H9 (cell line): ENCODE data around the gene DNMBP. TPM values are rescaled to one million over a fixed set of nuclear protein-coding genes. Genes with fewer than 3 reads are reported as not detected.
"Not testable (repeated sequence)": the region's sequence is repeated elsewhere in the genome, so short reads cannot be mapped to it uniquely, and the experiment has no call there.

Experiments
- DNase-seq: peaks from one replicate; pipeline ENCODE4 v3.0.0-alpha.2; 2017
- H2AFZ ChIP-seq: one replicate; pipeline ENCODE4 v1.6.1; 2013; ENCODE audit warnings: mild to moderate bottlenecking, low read length, control low read depth, moderate library complexity
- H2AK5ac ChIP-seq: 2 replicates; pipeline ENCODE4 v1.6.1; 2013; ENCODE audit warnings: low read length, control low read depth, mixed read lengths; ENCODE audit not compliant: insufficient read length
- H2BK120ac ChIP-seq: one replicate; pipeline ENCODE4 v1.6.1; 2013; ENCODE audit warnings: low read depth, mild to moderate bottlenecking, low read length, control low read depth, inconsistent platforms; ENCODE audit not compliant: poor library complexity, severe bottlenecking
- H2BK12ac ChIP-seq: 2 replicates; pipeline ENCODE4 v1.6.1; 2013; ENCODE audit warnings: low read length, control low read depth, mixed read lengths, low read depth; ENCODE audit not compliant: insufficient read length
- H2BK15ac ChIP-seq: 2 replicates; pipeline ENCODE4 v1.6.1; 2013; ENCODE audit warnings: low read depth, low read length, control low read depth
- H2BK20ac ChIP-seq: one replicate; pipeline ENCODE4 v1.6.1; 2013; ENCODE audit warnings: low read depth, mild to moderate bottlenecking, low read length, control low read depth, inconsistent platforms; ENCODE audit not compliant: poor library complexity, severe bottlenecking
- H2BK5ac ChIP-seq: 2 replicates; pipeline ENCODE4 v1.6.1; 2013; ENCODE audit warnings: low read length, control low read depth, mixed read lengths; ENCODE audit not compliant: insufficient read length
- H3K14ac ChIP-seq: 2 replicates; pipeline ENCODE4 v1.6.1; 2013; ENCODE audit warnings: low read length, control low read depth; ENCODE audit not compliant: insufficient read depth
- H3K18ac ChIP-seq: 2 replicates; pipeline ENCODE4 v1.6.1; 2013; ENCODE audit warnings: low read depth, mild to moderate bottlenecking, mixed read lengths, low read length, control low read depth; ENCODE audit not compliant: insufficient read length
- H3K23ac ChIP-seq: 2 replicates; pipeline ENCODE4 v1.6.1; 2013; ENCODE audit warnings: low read length, control low read depth, mixed read lengths, low read depth; ENCODE audit not compliant: insufficient read length
- H3K23me2 ChIP-seq: 2 replicates; pipeline ENCODE4 v1.6.1; 2013; ENCODE audit warnings: low read depth, mild to moderate bottlenecking, mixed read lengths, low read length, control low read depth; ENCODE audit not compliant: insufficient read length, poor library complexity, severe bottlenecking
- H3K27ac ChIP-seq: 2 replicates; pipeline ENCODE4 v1.5.1; 2013; ENCODE audit warnings: low read length, control low read depth, mixed read lengths, low read depth; ENCODE audit not compliant: insufficient read length
- H3K27me3 ChIP-seq: 2 replicates; pipeline ENCODE4 v1.6.1; 2013; ENCODE audit warnings: low read length, control low read depth, inconsistent platforms; ENCODE audit not compliant: insufficient read depth
- H3K4ac ChIP-seq: 2 replicates; pipeline ENCODE4 v1.6.1; 2013; ENCODE audit warnings: low read depth, mild to moderate bottlenecking, control low read depth, inconsistent platforms, low read length, moderate library complexity
- H3K4me1 ChIP-seq: 2 replicates; pipeline ENCODE4 v1.6.1; 2013; ENCODE audit warnings: low read length, control low read depth, inconsistent platforms; ENCODE audit not compliant: insufficient read depth
- H3K4me2 ChIP-seq: 2 replicates; pipeline ENCODE4 v1.6.1; 2013; ENCODE audit warnings: low read length, control low read depth, mixed read lengths; ENCODE audit not compliant: insufficient read length, insufficient read depth
- H3K56ac ChIP-seq: 2 replicates; pipeline ENCODE4 v1.6.1; 2013; ENCODE audit warnings: low read depth, mild to moderate bottlenecking, mixed read lengths, low read length, control low read depth; ENCODE audit not compliant: insufficient read length
- H3K79me1 ChIP-seq: 2 replicates; pipeline ENCODE4 v1.6.1; 2013; ENCODE audit warnings: low read depth, mild to moderate bottlenecking, moderate library complexity, low read length, control low read depth, inconsistent platforms; ENCODE audit not compliant: insufficient read depth, poor library complexity, severe bottlenecking
- H3K79me2 ChIP-seq: 2 replicates; pipeline ENCODE4 v1.6.1; 2013; ENCODE audit warnings: low read length, control low read depth, inconsistent platforms; ENCODE audit not compliant: insufficient read depth
- H3K9ac ChIP-seq: 2 replicates; pipeline ENCODE4 v1.6.1; 2013; ENCODE audit warnings: low read length, control low read depth, mixed read lengths; ENCODE audit not compliant: insufficient read length; ENCODE audit errors: extremely low read depth
- H3K9me3 ChIP-seq: one replicate; pipeline ENCODE4 v1.6.1; 2013; ENCODE audit warnings: low read depth, low read length, inconsistent platforms; ENCODE audit not compliant: control insufficient read depth
- H3T11ph ChIP-seq: one replicate; pipeline ENCODE4 v1.6.1; 2013; ENCODE audit warnings: mild to moderate bottlenecking, low read length, control low read depth, inconsistent platforms
- H4K20me1 ChIP-seq: one replicate; pipeline ENCODE4 v1.6.1; 2013; ENCODE audit not compliant: control insufficient read depth, insufficient read length, insufficient read depth
- H4K5ac ChIP-seq: 2 replicates; pipeline ENCODE4 v1.6.1; 2013; ENCODE audit warnings: low read depth, mild to moderate bottlenecking, mixed read lengths, low read length, control low read depth; ENCODE audit not compliant: insufficient read length
- H4K8ac ChIP-seq: replicated peaks from 2 replicates; pipeline ENCODE4 v1.6.1; 2013; ENCODE audit warnings: low read length, control low read depth, mixed read lengths, low read depth; ENCODE audit not compliant: insufficient read length
- H4K91ac ChIP-seq: 2 replicates; pipeline ENCODE4 v1.6.1; 2013; ENCODE audit warnings: low read depth, mild to moderate bottlenecking, moderate library complexity, mixed read lengths, low read length, control low read depth; ENCODE audit not compliant: insufficient read length
- H3K27ac Mint-ChIP-seq, 3 experiments: 2 replicates in 2 of 3; 3 replicates in 1 of 3; pipeline ENCODE4 v1.8.0; 2020 to 2021; ENCODE audit warnings: mixed read lengths in 3 of 3, mild to moderate bottlenecking in 1 of 3, moderate library complexity in 1 of 3
- H3K27me3 Mint-ChIP-seq: 2 replicates; pipeline ENCODE4 v1.8.0; 2021; ENCODE audit warnings: low read depth, mild to moderate bottlenecking, moderate library complexity, mixed read lengths
- H3K36me3 Mint-ChIP-seq, 3 experiments: 2 replicates in 2 of 3; 3 replicates in 1 of 3; pipeline ENCODE4 v1.8.0; 2020 to 2021; ENCODE audit warnings: low read depth in 3 of 3, mixed read lengths in 3 of 3; ENCODE audit not compliant: insufficient read depth in 1 of 3
- H3K4me1 Mint-ChIP-seq, 2 experiments: 2 replicates each; pipeline ENCODE4 v1.8.0; 2020; ENCODE audit warnings: mixed read lengths in 2 of 2
- H3K4me3 Mint-ChIP-seq, 2 experiments: 2 replicates in 1 of 2; 3 replicates in 1 of 2; pipeline ENCODE4 v1.8.0; 2020 to 2021; ENCODE audit warnings: mild to moderate bottlenecking in 2 of 2, mixed read lengths in 2 of 2, moderate library complexity in 1 of 2
- H3K9me3 Mint-ChIP-seq, 2 experiments: 2 replicates in 1 of 2; 3 replicates in 1 of 2; pipeline ENCODE4 v1.8.0; 2020; ENCODE audit warnings: mild to moderate bottlenecking in 2 of 2, mixed read lengths in 2 of 2, moderate library complexity in 1 of 2
- CTCF ChIP-seq: fragments of 200-600 bp; sonication (generic); conservative IDR thresholded peaks from 3 replicates; pipeline ENCODE4 v1.8.0; 2021; ENCODE audit warnings: antibody characterized with exemption, mild to moderate bottlenecking
- WGBS: extraction: QIAGEN DNeasy Blood & Tissue Kit; methylation state at CpG from one replicate; pipeline ENCODE4 v1.1.7; 2013; ENCODE audit warnings: missing lambda C conversion rate, low lambda C conversion rate, mixed read lengths; ENCODE audit not compliant: insufficient read length; ENCODE audit errors: extremely low coverage; 5-methylcytosine and 5-hydroxymethylcytosine counted together
- total RNA-seq: library from RNA; stranded (reverse); gene quantifications from 2 replicates; pipeline ENCODE4 v1.2.1, GENCODE V29; 2021

The DNMBP gene
- total RNA-seq, 1 experiment from 2014 or later: 25.6 TPM

GRCh38 chr10:100013621-100014020 is 3.9 kb upstream of the DNMBP start:
- H2BK12ac ChIP-seq: no peak overlapping the region

GRCh38 chr10:100011906-100012305 is 2.2 kb upstream of the DNMBP start:
- not testable (repeated sequence) for H3K23me2 ChIP-seq, H4K91ac ChIP-seq, H3K27ac ChIP-seq, H4K5ac ChIP-seq, H3K4ac ChIP-seq, H3K79me1 ChIP-seq, H4K8ac ChIP-seq, H2BK120ac ChIP-seq, H2BK12ac ChIP-seq, H3K9me3 ChIP-seq, H3K27ac Mint-ChIP-seq, H4K20me1 ChIP-seq, H2BK5ac ChIP-seq, H3K79me2 ChIP-seq, H3K4me1 ChIP-seq, H3K56ac ChIP-seq, H3K27me3 ChIP-seq, H3K4me2 ChIP-seq, H3T11ph ChIP-seq, H2BK15ac ChIP-seq, H3K4me3 Mint-ChIP-seq, H3K9me3 Mint-ChIP-seq, DNase-seq, H3K14ac ChIP-seq, H2AK5ac ChIP-seq, H2BK20ac ChIP-seq, H3K9ac ChIP-seq, H2AFZ ChIP-seq, H3K18ac ChIP-seq, H3K36me3 Mint-ChIP-seq, H3K23ac ChIP-seq
- WGBS: no CpG with 5 or more reads among the region's 20 CpGs
- Mint-ChIP-seq H3K4me1 (peaks cover 25 to 27% of the 10 kb centered on the region in 2 experiments), H3K27me3 (peaks cover 13% of the 10 kb centered on the region)

More at GRCh38 chr10:100013621-100014020, 3.9 kb upstream of the DNMBP start:
- Histone ChIP-seq H3K4me1 (no peaks in the 10 kb centered on the region), H3K23me2 (peaks cover 9% of the 10 kb centered on the region), H3K56ac (no peak overlapping the region), H3K4me2 (no peak overlapping the region), H3K27me3 (no peaks in the 10 kb centered on the region), H3K4ac (no peak overlapping the region), H2AFZ (no peak overlapping the region), H3K79me1 (no peaks in the 10 kb centered on the region), H2BK15ac (no peak overlapping the region), H3T11ph (no peak overlapping the region), H3K23ac (no peak overlapping the region), H2AK5ac (no peak overlapping the region), H3K18ac (no peak overlapping the region), H3K27ac (no peak overlapping the region), H3K14ac (no peak overlapping the region), H4K91ac (no peak overlapping the region), H4K5ac (no peak overlapping the region), H4K8ac (no peak overlapping the region), H2BK20ac (no peak overlapping the region), H2BK120ac (no peak overlapping the region), H2BK5ac (no peak overlapping the region), H3K79me2 (no peaks in the 10 kb centered on the region), H4K20me1 (no peaks in the 10 kb centered on the region), H3K9ac (no peak overlapping the region), H3K9me3 (no peaks in the 10 kb centered on the region)
- Mint-ChIP-seq H3K4me1 (peaks cover 10 to 14% of the 10 kb centered on the region in 2 experiments), H3K4me3 (no peak overlapping the region), H3K27me3 (peaks cover 13% of the 10 kb centered on the region), H3K36me3 (no peaks in the 10 kb centered on the region; a peak in 1 of 7 replicates), H3K27ac (no peak overlapping the region), H3K9me3 (no peaks in the 10 kb centered on the region; a peak in 1 of 5 replicates)
- no peak for DNase-seq
- no peak for TF ChIP-seq CTCF
- no CpG with 5 or more reads among the region's 1 CpG for WGBS
